GM12801 (cell line): Measurements from ENCODE around the gene TCHHL1.

Source experiments
- CTCF ChIP-seq: IDR thresholded peaks from one replicate; pipeline ENCODE4 v1.5.1; 2011; ENCODE audit warnings: control low read depth; ENCODE audit not compliant: insufficient read length; ENCODE audit errors: extremely low read depth

The TCHHL1 gene

DNA sequence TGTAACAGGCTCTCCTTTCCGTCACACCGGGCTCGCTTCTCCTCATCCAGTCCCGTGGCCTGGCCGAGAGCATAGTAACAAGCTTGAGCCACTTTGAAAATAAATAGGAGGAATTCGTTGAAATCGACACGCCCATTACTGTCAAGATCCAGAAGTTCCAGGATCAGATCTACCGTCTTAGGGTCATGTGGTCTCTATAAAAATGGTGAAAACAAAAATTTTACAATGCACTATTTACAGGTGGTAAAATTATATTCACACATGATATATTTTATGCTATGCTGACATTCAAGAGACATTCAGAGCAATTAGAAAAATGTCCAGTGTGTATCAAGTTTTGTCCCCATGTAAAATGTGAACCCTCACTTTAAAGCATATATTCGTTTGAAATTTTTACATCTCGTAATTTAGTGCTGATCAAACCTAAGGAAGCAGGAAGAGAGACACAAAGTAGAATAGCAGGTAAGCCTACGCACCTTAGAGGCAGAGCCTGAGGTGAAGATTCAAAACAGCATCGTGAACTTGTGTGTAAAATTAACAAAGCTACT, 24.1 kb upstream of the TCHHL1 start:
- no peak for TF ChIP-seq CTCF

- TF ChIP-seq CTCF, result no peak
Observed at GRCh38 chr1:152112101-152112884, 23.4 kb upstream of the TCHHL1 start.

DNA sequence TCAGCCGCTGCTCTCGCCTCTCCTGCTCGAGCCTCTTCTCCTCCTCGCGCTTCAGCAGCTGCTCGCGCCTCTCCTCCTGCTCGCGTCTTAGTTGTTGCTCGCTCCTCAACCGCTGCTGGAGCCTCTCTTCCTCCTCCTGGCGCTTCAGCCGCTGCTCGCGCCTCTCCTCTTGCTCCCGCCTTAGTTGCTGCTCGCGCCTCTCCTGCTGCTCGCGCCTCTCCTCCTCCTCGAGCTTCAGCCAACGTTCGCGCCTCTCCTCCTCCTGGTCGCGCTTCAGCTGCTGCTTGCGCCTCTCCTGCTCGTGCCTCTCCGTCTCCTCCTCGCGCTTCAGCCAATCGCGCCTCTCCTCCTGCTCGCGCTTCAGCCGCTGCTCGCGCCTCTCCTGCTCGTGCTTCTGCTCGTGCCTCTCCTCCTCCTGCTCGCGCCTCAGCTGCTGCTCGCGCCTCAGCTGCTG, 22.7 kb upstream of the TCHHL1 start:
- TF ChIP-seq CTCF, result no peak

- TF ChIP-seq CTCF, result no peak
Observed at GRCh38 chr1:152110860-152111514, 22.1 kb upstream of the TCHHL1 start.

DNA sequence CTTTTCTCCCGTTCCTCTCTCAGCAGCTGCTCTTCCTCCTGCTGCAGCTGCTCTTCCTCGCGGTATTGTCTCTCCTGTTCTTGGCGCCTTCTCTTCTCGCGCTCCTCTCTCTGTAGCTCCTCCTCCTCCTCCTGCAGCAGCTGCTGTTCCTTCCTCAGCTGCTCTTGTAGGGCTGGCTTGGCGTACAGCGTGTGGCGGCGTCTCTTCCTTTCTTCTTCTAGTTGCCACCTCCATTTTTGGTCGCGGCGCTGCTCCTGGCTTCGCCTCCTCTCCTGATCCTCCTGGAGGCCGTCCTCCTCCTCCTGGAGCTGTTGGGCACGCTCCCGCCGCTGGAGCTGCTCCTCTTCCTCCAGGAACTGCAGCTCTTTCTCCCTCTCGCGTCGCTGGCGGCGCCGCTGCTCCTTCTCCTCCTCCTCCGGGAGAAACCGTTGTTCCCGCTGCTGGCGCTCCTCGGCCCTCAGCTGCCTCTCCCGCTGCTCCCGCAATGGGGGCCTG, 21.5 kb upstream of the TCHHL1 start:
- no peak for TF ChIP-seq CTCF

DNA sequence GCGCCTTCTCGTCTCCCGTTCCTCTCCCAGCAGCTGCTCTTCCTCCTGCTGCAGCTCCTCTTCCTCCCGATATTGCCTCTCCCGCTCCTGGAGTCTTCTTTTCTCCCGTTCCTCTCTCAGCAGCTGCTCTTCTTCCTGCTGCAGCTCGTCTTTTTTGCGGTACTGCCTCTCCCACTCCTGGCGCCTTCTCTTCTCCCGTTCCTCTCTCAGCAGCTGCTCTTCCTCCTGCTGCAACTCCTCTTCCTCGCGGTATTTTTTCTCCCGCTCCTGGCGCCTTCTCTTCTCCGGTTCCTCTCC, 21.1 kb upstream of the TCHHL1 start:
- TF ChIP-seq CTCF, result no peak

DNA sequence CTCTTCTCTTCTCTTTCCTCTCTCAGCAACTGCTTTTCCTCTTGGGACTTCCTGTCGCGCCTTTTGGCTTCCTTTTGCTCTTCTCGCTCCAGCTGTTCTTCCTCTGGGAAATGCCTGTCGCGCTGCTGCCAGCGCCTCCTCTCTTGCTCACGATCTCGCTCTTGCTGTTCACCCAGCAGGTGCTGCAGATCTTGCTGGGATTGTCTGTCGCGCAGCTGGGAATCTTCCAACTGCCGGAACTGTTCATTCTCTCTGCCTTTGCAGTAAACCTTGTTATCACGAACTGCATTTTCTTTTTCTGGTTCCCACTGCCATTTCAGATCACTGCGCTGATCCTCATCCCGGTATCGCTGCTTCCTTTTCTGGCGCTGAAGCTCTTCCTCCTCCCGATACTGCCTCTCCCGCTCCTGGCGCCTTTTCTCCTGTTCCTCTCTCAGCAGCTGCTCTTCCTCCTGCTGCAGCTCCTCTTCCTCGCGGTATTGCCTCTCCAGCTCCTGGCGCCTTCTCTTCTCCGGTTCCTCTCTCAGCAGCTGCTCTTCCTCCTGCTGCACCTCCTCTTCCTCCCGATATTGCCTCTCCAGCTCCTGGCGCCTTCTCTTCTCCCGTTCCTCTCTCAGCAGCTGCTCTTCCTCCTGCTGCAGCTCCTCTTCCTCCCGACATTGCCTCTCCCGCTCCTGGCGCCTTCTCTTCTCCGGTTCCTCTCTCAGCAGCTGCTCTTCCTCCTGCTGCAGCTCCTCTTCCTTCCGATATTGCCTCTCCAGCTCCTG, 20.6 kb upstream of the TCHHL1 start:
- TF ChIP-seq CTCF, result no peak
